Measurements from ENCODE around the gene SH3RF3.

Gene SH3RF3

GRCh38 chr2:109213646-109214433 is 84.8 kb downstream of the SH3RF3 start:
- H3K36me3 Mint-ChIP-seq (ENCODE audit: low read depth), result peaks cover 9% of the 10 kb centered on the region
- H3K9me3 Mint-ChIP-seq, result peaks cover 13% of the 10 kb centered on the region
- peak overlapping the region; percentile 95 for H3K27ac Mint-ChIP-seq
- H3K27me3 Mint-ChIP-seq (ENCODE audit: low read depth, poor library complexity), result peaks cover 12% of the 10 kb centered on the region
- no peak for TF ChIP-seq CTCF (IDR thresholded peaks at IDR 0.05)
- no peak for DNase-seq
- H3K4me1 Mint-ChIP-seq, result peaks cover 74% of the 10 kb centered on the region
- H3K4me3 Mint-ChIP-seq, result peak overlapping the region; percentile 10

GRCh38 chr2:109214651-109215371 is 85.8 kb downstream of the SH3RF3 start:
- no peak for TF ChIP-seq CTCF (IDR thresholded peaks at IDR 0.05)
- Mint-ChIP-seq H3K36me3 (ENCODE audit: low read depth) (peaks cover 9% of the 10 kb centered on the region), H3K27ac (peak overlapping the region; percentile 88), H3K9me3 (peaks cover 13% of the 10 kb centered on the region), H3K4me1 (peaks cover 66% of the 10 kb centered on the region), H3K4me3 (peak overlapping the region; percentile 26), H3K27me3 (ENCODE audit: low read depth, poor library complexity) (peaks cover 18% of the 10 kb centered on the region)
- DNase-seq, result no peak

GRCh38 chr2:109215866-109216265 is 86.9 kb downstream of the SH3RF3 start:
- DNase-seq, result no peak
- TF ChIP-seq CTCF (IDR thresholded peaks at IDR 0.05), result no peak
- Mint-ChIP-seq H3K4me3 (no peak overlapping the region), H3K27me3 (ENCODE audit: low read depth, poor library complexity) (peaks cover 20% of the 10 kb centered on the region), H3K4me1 (peaks cover 56% of the 10 kb centered on the region), H3K9me3 (peaks cover 13% of the 10 kb centered on the region), H3K36me3 (ENCODE audit: low read depth) (peaks cover 9% of the 10 kb centered on the region), H3K27ac (no peak overlapping the region)

GRCh38 chr2:109216332-109216731 is 87.3 kb downstream of the SH3RF3 start:
- DNase-seq, result no peak
- peaks cover 51% of the 10 kb centered on the region for H3K4me1 Mint-ChIP-seq
- no peak for TF ChIP-seq CTCF (IDR thresholded peaks at IDR 0.05)
- peaks cover 9% of the 10 kb centered on the region for H3K36me3 Mint-ChIP-seq (ENCODE audit: low read depth)
- H3K9me3 Mint-ChIP-seq, result peaks cover 13% of the 10 kb centered on the region
- no peak overlapping the region for H3K27ac Mint-ChIP-seq
- H3K4me3 Mint-ChIP-seq, result no peak overlapping the region
- peaks cover 20% of the 10 kb centered on the region for H3K27me3 Mint-ChIP-seq (ENCODE audit: low read depth, poor library complexity)

- peaks cover 13% of the 10 kb centered on the region for H3K9me3 Mint-ChIP-seq
- H3K36me3 Mint-ChIP-seq (ENCODE audit: low read depth), result peaks cover 9% of the 10 kb centered on the region
- H3K4me1 Mint-ChIP-seq, result peaks cover 42% of the 10 kb centered on the region
- peaks cover 20% of the 10 kb centered on the region for H3K27me3 Mint-ChIP-seq (ENCODE audit: low read depth, poor library complexity)
- no peak for DNase-seq
- no peak overlapping the region for H3K4me3 Mint-ChIP-seq
- H3K27ac Mint-ChIP-seq, result no peak overlapping the region
- no peak for TF ChIP-seq CTCF (IDR thresholded peaks at IDR 0.05)
These were observed 88.5 kb downstream of the SH3RF3 start for GRCh38 chr2:109217362-109218086.
